ENCODE measurements around the gene EHD4.

EHD4 gene

GRCh38 chr15:41872166-41872747 is 100.1 kb downstream of the EHD4 start:
- H2BK5ac ChIP-seq (ENCODE audit: low read length) = peak overlapping the region; percentile 45
- no peak overlapping the region for H3K14ac ChIP-seq (ENCODE audit: low read length)
- DNase-seq (ENCODE audit: low spot score) = no peak
- WGBS, 2 donors (ENCODE audit: extremely low coverage in 2 of 2, insufficient read length in 2 of 2, insufficient replicate concordance in 1 of 2) = 100% methylated on average over 1 of the region's 9 CpGs; no CpG with 5 or more reads in 1 of the 2 donors
- no peak overlapping the region for H2BK120ac ChIP-seq (ENCODE audit: low read depth, low read length)
- H2AK5ac ChIP-seq (ENCODE audit: low read depth, low read length) = no peak overlapping the region
- H3K4me1 ChIP-seq (ENCODE audit: control insufficient read depth in 2 of 2, insufficient read depth in 1 of 2, low read depth in 1 of 2, low read length in 2 of 2) = peaks cover 3 to 9% of the 10 kb centered on the region in 2 donors
- no peak overlapping the region for H3K9ac ChIP-seq (ENCODE audit: low read depth, low read length, poor library complexity)
- H3K79me1 ChIP-seq (ENCODE audit: low read depth, low read length) = no peaks in the 10 kb centered on the region
- no peak overlapping the region for H3K23ac ChIP-seq (ENCODE audit: low read depth, low read length, poor library complexity)
- no peak overlapping the region for H2BK12ac ChIP-seq (ENCODE audit: low read length)
- H2BK15ac ChIP-seq (ENCODE audit: low read length) = no peak overlapping the region
- no peak overlapping the region for H3K27ac ChIP-seq (replicated peaks; ENCODE audit: low read length)
- H3K27me3 ChIP-seq (ENCODE audit: control insufficient read depth in 3 of 3, insufficient read depth in 3 of 3, low read depth in 1 of 3, low read length in 3 of 3) = peaks cover 0 to 14% (median 2%) of the 10 kb centered on the region in 3 experiments
- H3K36me3 ChIP-seq (replicated peaks in 1 of 2; ENCODE audit: control insufficient read depth in 2 of 2, insufficient read depth in 2 of 2, low read length in 2 of 2) = no peaks in the 10 kb centered on the region
- no peak overlapping the region for H4K8ac ChIP-seq (ENCODE audit: low read depth, low read length)
- H2AFZ ChIP-seq (ENCODE audit: low read length) = no peak overlapping the region
- no peak overlapping the region for H3K4ac ChIP-seq (ENCODE audit: low read length)
- no peak overlapping the region for H4K91ac ChIP-seq (ENCODE audit: low read depth, low read length, poor library complexity)
- no peaks in the 10 kb centered on the region for H3K9me3 ChIP-seq (replicated peaks in 1 of 2; ENCODE audit: control insufficient read depth in 2 of 2, insufficient read depth in 1 of 2, low read depth in 1 of 2, low read length in 2 of 2)
- H3K18ac ChIP-seq (ENCODE audit: low read length) = no peak overlapping the region
- H3K4me3 ChIP-seq (ENCODE audit: low read length in 2 of 2) = no peak overlapping the region
- H3K4me2 ChIP-seq (ENCODE audit: insufficient read depth, low read length, poor library complexity, severe bottlenecking) = no peak overlapping the region

GRCh38 chr15:41871175-41871905 is 101.0 kb downstream of the EHD4 start:
- no peak overlapping the region for H2BK120ac ChIP-seq (ENCODE audit: low read depth, low read length)
- H3K18ac ChIP-seq (ENCODE audit: low read length) = peak overlapping the region; percentile 67
- DNase-seq (ENCODE audit: low spot score) = no peak
- no peak overlapping the region for H3K27ac ChIP-seq (replicated peaks; ENCODE audit: low read length)
- H3K4me1 ChIP-seq (ENCODE audit: control insufficient read depth in 2 of 2, insufficient read depth in 1 of 2, low read depth in 1 of 2, low read length in 2 of 2) = peaks cover 7 to 17% of the 10 kb centered on the region in 2 donors
- no peaks in the 10 kb centered on the region for H3K79me1 ChIP-seq (ENCODE audit: low read depth, low read length)
- no peak overlapping the region for H3K4me2 ChIP-seq (ENCODE audit: insufficient read depth, low read length, poor library complexity, severe bottlenecking)
- H3K9me3 ChIP-seq (replicated peaks in 1 of 2; ENCODE audit: control insufficient read depth in 2 of 2, insufficient read depth in 1 of 2, low read depth in 1 of 2, low read length in 2 of 2) = no peaks in the 10 kb centered on the region
- no peak overlapping the region for H2AFZ ChIP-seq (ENCODE audit: low read length)
- no peak overlapping the region for H4K91ac ChIP-seq (ENCODE audit: low read depth, low read length, poor library complexity)
- no peaks in the 10 kb centered on the region for H3K36me3 ChIP-seq (replicated peaks in 1 of 2; ENCODE audit: control insufficient read depth in 2 of 2, insufficient read depth in 2 of 2, low read length in 2 of 2)
- peak overlapping the region; percentile 55 for H2BK15ac ChIP-seq (ENCODE audit: low read length)
- H3K23ac ChIP-seq (ENCODE audit: low read depth, low read length, poor library complexity) = peak overlapping the region; percentile 25
- no peak overlapping the region for H3K4me3 ChIP-seq (ENCODE audit: low read length in 2 of 2)
- no peak overlapping the region for H3K4ac ChIP-seq (ENCODE audit: low read length)
- no CpG with 5 or more reads among the region's 19 CpGs for WGBS, 2 donors (ENCODE audit: extremely low coverage in 2 of 2, insufficient read length in 2 of 2, insufficient replicate concordance in 1 of 2)
- no peak overlapping the region for H4K8ac ChIP-seq (ENCODE audit: low read depth, low read length)
- H2BK5ac ChIP-seq (ENCODE audit: low read length) = peak overlapping the region; percentile 45
- peaks cover 0 to 8% (median 2%) of the 10 kb centered on the region in 3 experiments for H3K27me3 ChIP-seq (ENCODE audit: control insufficient read depth in 3 of 3, insufficient read depth in 3 of 3, low read depth in 1 of 3, low read length in 3 of 3)
- H2AK5ac ChIP-seq (ENCODE audit: low read depth, low read length) = peak overlapping the region; percentile 79
- H3K9ac ChIP-seq (ENCODE audit: low read depth, low read length, poor library complexity) = peak overlapping the region; percentile 52
- H2BK12ac ChIP-seq (ENCODE audit: low read length) = no peak overlapping the region
- H3K14ac ChIP-seq (ENCODE audit: low read length) = no peak overlapping the region

GRCh38 chr15:41870689-41871081 is 101.7 kb downstream of the EHD4 start:
- H3K4me3 ChIP-seq (ENCODE audit: low read length in 2 of 2) = no peak overlapping the region
- H3K18ac ChIP-seq (ENCODE audit: low read length) = no peak overlapping the region
- H3K9ac ChIP-seq (ENCODE audit: low read depth, low read length, poor library complexity) = no peak overlapping the region
- H2BK5ac ChIP-seq (ENCODE audit: low read length) = peak overlapping the region; percentile 71
- DNase-seq (ENCODE audit: low spot score) = no peak
- no peak overlapping the region for H3K14ac ChIP-seq (ENCODE audit: low read length)
- no peak overlapping the region for H4K91ac ChIP-seq (ENCODE audit: low read depth, low read length, poor library complexity)
- peak overlapping the region; percentile 46 for H2BK15ac ChIP-seq (ENCODE audit: low read length)
- H2BK12ac ChIP-seq (ENCODE audit: low read length) = no peak overlapping the region
- H4K8ac ChIP-seq (ENCODE audit: low read depth, low read length) = no peak overlapping the region
- no peak overlapping the region for H3K23ac ChIP-seq (ENCODE audit: low read depth, low read length, poor library complexity)
- no peak overlapping the region for H2BK120ac ChIP-seq (ENCODE audit: low read depth, low read length)
- no peaks in the 10 kb centered on the region for H3K9me3 ChIP-seq (replicated peaks in 1 of 2; ENCODE audit: control insufficient read depth in 2 of 2, insufficient read depth in 1 of 2, low read depth in 1 of 2, low read length in 2 of 2)
- H3K27ac ChIP-seq (replicated peaks; ENCODE audit: low read length) = no peak overlapping the region
- no peak overlapping the region for H3K4me2 ChIP-seq (ENCODE audit: insufficient read depth, low read length, poor library complexity, severe bottlenecking)
- H3K36me3 ChIP-seq (replicated peaks in 1 of 2; ENCODE audit: control insufficient read depth in 2 of 2, insufficient read depth in 2 of 2, low read length in 2 of 2) = no peaks in the 10 kb centered on the region
- H2AFZ ChIP-seq (ENCODE audit: low read length) = no peak overlapping the region
- H2AK5ac ChIP-seq (ENCODE audit: low read depth, low read length) = peak overlapping the region; percentile 79
- peaks cover 13 to 21% of the 10 kb centered on the region in 2 donors for H3K4me1 ChIP-seq (ENCODE audit: control insufficient read depth in 2 of 2, insufficient read depth in 1 of 2, low read depth in 1 of 2, low read length in 2 of 2)
- WGBS, 2 donors (ENCODE audit: extremely low coverage in 2 of 2, insufficient read length in 2 of 2, insufficient replicate concordance in 1 of 2) = no CpG with 5 or more reads among the region's 9 CpGs
- H3K79me1 ChIP-seq (ENCODE audit: low read depth, low read length) = no peaks in the 10 kb centered on the region
- H3K27me3 ChIP-seq (ENCODE audit: control insufficient read depth in 3 of 3, insufficient read depth in 3 of 3, low read depth in 1 of 3, low read length in 3 of 3) = peaks cover 0 to 8% (median 2%) of the 10 kb centered on the region in 3 experiments
- H3K4ac ChIP-seq (ENCODE audit: low read length) = no peak overlapping the region

Data from neuronal stem cell (in vitro differentiated cells).